Brain pericyte (primary cell): ENCODE results near the gene C2CD4B.

Experiments
- DNase-seq: peaks from one replicate; pipeline ENCODE4 v3.0.0-alpha.2; 2012; ENCODE audit warnings: low read depth, low spot score

The C2CD4B gene, protein sequence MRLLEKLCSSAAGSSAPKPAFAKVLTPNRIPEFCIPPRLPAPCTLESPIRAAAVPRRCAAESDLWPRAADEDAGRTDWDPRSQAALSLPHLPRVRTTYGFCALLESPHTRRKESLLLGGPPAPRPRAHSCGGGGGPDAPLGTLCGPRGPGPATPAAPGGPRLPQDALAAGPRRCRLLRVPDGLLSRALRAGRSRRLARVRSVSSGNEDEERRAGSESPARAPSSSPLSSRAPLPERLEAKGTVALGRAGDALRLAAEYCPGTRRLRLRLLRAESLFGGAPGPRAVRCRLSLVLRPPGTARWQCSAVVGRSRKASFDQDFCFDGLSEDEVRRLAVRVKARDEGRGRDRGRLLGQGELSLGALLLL

DNA sequence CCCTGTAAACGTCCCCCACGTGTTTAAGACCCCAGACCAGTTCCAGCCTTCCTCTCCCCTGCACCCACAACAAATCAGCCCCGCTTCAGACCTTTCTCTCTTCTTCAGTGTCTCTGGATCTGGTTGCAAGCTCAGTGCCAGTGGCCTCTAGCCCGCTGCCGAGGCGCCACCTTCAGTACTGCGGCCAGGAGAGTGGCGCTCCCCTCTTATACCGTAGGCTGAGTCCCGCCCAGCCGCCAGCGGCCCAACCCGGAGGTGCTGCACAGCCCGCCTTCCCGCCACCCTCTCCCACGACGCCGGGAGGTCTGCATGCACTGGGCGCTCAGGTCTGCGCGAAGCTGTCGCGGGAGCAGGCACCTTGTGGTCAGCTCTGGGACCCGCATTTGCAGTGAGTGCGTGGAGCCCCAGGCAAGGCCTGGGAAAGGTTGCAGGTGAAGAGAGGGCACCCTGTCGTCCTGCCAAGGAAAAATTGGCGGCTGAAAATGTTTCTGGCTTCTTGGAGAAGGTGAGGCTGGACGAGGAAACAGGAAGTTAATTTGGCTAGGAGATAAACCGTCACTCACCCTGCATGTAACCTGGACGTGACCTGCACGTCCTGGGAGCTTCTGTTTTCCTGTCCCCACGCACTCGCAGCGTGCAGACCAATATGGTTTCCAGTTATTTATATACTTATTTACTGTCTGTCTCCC lies at the start of gene C2CD4B:
TSS of gene C2CD4B (minus strand) at position 182 of the 689 bp plus-strand sequence. CDS start 301 bp downstream, outside the sequence.
- no peak for DNase-seq

DNA sequence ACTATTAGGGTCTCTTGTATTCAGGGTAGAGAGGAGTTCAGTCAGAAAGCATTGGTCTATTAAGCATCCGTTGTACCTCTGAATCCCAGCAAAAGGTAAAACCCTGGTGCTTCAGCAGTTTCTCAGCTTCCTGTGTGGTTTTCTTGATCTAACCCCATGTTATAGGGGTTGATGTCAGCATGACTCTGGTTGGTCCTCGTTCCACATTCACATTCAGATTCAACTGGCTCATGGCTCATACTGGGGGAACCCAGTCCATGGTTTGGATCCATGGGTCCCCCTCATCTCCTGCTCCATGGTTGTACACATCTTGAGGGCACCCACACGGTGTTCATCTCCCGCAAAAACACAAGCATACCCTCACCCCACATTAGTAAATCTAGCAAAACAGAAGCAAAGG lies 47.7 kb upstream of the C2CD4B start:
- DNase-seq: no peak

DNA sequence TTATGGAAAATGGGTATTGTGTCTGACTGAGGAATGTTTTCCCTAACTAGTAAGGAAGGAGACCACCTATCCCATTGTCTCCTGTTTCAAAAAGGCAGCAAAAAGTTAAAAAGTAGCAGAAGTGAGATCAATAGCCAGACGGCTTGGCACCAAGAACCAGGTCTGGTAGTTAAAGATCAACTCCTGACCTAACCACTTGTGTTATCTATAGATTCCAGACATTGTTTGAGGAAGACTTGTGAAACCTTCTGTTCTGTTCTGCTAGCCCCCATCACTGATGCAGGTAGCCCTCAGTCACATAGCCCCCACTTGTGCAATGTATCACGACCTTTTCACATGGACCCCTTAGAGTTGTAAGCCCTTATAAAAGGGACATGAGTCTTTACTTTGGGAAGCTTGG lies 46.3 kb upstream of the C2CD4B start:
- no peak for DNase-seq

DNA sequence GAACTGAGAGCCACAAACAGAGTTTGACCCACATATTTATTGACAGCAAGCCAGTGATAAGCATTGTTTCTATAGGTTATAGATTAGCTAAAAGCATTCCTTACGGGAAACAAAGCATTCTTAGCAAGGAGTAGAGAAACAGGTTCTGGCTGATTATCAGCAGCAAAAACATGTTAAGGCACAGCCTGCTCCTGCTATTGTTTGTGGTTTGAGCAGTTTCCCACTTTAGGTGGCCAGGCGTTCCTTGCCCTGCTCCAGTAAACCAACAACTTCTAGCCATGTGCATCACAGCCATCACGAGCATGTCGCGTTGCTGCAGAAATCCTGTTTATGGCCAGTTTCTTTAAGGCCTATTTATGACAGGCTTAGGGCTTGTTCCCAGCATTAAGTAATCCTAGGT lies 44.7 kb upstream of the C2CD4B start:
- no peak for DNase-seq

DNA sequence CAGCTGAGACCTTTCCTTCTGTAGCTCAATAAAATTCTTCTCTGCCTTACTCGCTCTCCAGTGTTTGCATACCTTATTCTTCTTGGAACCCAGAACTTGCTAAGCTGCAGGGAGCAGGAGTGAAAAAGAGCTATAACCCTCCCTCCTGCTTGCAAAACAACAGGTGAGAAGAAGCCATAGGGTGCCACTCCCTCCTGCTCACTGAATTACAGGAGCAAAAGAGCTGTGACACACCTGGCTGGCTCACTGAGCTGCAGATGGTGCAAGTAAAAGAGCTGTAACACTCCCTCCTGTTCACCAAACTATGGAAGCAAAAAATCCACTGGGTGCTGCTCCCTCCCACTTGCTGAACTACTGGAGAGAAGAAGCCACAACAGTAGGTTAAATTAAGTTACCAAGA lies 44.2 kb upstream of the C2CD4B start:
- DNase-seq: no peak

DNA sequence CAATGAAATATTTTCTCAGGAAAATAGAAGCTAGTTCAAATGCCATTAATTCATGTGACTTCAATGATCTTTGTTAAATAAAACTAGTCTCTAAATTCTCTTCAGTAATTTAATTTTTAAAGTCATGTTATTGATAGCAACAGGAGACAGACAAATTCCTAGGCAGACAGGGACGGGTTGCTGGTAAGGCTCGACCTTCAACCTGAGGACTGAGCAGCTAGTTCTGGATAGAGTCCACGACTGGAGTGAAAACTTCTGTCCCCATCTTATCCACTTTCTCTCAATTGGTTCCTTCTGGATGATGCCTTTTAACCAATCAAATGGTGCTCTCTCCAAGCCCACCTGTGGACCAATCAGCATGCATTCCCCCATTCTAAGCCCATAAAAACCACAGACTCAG lies 43.8 kb upstream of the C2CD4B start:
- DNase-seq: no peak

DNA sequence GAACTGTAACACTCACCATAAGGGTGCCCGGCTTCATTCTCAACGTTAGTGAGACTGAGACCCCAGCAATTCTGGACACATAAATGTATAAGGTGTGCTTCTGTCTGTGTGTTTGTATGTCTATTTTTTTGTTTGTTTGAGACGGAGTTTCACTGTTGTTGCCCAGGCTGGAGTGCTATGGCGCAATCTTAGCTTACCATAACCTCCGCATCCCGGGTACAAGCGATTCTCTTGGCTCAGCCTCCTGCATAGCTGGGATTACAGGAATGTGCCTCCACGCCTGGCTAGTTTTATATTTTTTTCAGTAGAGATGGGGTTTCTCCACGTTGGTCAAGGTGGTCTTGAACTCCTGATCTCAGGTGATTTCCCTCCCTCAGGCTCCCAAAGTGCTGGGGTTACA lies 43.3 kb upstream of the C2CD4B start:
- no peak for DNase-seq

DNA sequence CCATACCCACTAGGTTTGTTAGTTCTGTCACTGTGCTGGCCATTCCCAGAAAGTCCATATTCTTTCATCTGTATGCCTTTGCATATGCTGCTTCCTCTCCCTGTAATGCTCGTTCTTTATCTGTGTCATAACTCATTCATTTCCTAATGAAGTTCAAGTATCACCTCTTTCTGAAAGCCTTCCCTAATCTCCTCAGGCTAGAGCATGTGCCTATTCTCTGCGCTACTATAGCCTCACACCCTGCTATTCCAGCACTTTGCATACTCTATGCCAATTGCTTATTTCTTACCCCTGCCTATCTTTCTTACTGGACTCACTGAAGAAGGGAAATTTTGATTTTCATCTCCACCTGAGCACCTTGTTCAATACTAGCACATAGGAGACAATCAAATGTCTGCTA lies 25.6 kb upstream of the C2CD4B start:
- no peak for DNase-seq

DNA sequence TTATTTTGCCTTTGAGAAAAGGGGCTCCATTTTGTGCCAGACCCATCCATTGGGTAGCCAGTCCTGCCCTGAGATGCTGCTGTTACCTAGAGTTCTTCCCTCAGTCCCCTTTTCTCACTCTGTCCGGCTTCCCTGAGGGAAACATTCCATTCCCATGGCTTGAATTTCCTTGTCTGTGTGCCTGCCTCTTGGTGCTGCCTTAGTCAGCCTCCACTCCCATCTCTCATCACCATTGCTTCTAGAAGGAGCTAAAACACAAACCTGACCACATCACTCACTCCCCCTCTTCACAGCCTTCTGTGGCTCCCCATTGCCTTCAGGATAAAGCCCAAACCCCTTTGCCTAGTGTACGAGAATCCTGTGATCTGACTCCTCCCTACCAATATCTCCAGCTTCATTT lies 25.2 kb upstream of the C2CD4B start:
- DNase-seq: no peak

DNA sequence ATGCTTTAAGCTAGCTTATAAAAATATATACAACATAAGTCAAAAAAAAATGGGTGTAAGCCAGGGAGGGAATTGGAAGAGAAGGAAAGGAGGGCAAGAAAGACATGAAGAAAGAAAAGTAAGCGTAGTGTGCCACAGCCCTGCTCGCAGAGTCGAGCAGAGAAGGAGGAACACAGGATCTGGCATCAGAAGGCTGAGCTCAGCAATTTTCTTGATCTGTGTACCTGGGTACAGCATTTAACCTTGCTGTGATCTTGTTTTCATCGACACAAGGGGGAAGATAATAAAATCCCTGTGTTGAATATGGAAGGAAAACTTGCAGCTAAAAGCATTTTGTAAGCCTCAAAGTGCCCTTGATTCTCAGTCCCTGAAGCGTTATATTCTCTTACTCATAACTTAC lies 23.7 kb upstream of the C2CD4B start:
- no peak for DNase-seq

DNA sequence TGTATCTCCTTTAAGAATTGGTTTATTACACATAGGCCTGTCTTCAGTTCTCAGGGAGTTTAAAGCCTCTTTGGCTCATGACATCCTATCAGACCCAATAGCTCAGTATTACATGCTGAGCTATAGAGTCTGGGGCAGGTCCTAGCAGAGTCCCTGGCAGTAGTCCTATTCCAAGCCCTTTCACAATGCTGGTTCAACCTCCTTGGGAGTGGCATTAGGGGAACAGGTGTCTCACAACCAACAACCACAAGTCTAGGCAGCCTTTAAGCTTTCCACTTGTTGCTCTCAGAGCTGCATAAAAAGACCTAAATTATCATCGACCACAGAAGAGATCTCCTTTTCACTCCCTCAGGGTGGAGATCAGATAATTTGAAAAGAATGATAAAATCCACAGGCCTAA lies 22.8 kb upstream of the C2CD4B start:
- DNase-seq: no peak

DNA sequence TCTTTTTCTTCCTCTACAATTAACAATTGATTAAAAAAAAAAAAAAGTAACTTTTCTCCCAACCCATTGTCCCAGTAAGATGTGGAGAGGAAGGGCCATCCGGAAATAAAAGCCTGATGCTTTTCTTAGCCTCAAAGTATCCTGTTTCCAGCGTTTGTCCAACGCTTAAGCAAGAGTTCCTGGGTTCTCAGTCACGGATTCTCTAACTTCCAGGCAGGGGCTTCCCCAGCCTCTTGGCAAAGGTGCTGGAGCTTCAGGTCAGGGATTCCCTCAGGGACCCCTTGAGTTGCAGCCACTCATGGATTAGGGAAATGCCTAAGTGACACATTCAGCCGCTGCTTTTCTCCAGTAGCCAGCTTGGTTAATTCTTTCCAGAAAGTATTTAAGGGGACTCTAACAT lies 22.3 kb upstream of the C2CD4B start:
- DNase-seq: no peak

DNA sequence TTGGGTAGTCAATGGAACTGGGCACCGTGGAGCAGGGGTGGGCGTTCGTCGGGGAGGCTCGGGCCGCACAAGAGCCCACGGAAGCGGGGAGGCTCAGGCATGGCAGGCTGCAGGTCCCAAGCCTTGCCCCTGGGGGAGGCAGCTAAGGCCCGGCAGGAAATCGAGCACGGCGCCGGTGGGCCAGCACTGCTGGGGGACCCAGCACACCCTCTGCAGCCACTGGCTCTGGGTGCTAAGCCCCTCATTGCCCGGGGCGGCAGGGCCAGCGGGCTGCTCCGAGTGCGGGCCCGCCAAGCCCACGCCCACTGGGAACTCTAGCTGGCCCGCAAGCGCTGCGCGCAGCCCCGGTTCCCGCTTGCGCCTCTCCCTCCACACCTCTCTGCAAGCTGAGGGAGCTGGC lies 21.5 kb upstream of the C2CD4B start:
- DNase-seq: no peak

DNA sequence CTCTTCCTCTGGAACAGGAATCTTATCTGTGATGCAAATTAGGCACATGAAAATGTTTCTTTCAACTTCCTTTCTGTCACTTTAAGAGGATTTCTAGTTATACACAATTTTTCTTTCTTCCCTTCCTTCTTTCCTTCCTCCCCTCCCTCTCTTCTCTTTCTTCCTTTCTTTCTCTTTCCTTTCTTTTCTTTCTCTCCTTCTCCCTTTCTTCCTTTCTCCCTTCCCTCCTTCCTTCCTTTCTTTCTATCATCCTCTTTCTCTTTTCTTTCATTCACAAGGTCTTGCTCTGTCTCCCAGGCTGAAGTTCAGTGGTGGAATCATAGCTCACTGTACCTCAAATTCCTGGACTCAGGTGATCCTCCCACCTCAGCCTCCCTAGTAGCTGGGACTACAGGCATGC lies 18.0 kb upstream of the C2CD4B start:
- no peak for DNase-seq

DNA sequence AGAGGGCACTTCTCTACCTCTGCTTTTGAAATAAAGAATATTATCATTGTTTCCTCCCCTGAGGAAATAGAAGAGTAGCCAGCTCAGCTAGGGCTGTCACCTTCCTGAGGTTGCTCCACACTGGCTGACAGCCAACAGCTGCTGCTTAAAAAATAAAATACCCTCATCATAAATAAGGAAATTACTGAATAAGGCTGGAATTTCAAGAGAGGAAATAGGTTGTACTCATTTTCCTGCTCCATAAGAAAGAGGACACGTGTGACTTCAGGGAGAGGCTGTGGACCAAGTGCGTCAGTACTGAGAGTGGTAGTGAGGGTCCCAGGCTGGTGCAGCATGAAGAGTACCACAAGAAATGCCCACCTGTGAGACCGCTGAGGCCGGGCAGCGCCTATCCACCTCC lies 8.1 kb upstream of the C2CD4B start:
- no peak for DNase-seq

DNA sequence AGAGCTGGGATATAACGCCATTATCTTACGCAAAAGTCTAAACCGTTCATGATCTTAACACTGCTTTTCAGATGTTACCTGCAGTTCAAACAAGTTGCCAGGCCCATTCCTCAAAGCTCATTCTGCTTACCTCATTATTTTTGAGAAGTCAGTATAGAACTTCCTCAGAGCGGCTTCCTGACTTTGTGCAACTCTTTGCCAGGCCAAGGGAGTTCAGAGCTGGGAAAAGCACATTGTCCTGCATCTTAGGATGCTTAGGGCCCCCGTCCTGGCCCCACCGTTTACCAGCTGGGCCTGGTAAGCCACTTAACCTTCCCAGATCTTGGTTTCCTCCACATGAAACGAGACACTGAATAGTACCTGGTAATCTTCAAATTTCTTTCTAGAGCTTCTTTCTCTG lies 6.8 kb upstream of the C2CD4B start:
- DNase-seq: no peak

DNA sequence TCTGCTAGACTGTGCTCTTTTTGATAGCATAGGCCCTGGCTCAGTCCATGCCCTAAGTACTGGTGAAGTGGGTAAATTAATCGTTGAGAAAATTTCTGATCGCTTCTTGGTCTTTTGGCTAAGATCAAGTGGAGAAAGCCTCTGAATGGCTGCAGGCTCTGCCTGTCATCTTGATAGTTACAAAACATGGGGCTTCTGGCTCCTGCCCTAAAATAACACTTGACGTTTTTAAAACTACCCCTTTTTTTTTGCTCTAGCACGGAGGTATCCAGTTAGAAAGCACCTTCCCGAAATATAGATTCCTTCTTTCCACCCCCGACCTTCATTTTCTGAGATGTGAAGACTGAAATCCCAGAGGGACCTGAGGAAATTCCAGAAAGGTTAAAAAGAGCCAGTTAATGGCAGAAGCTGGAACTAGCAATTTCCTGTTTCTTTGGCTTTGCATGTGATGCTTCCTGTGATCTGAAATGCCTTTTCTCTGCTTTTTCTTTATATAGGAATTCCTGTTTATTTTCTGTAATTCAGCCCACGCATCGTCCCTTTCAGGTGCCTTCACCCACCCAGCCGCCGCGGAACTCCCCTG lies 799 bp upstream of the C2CD4B start:
- DNase-seq: no peak

DNA sequence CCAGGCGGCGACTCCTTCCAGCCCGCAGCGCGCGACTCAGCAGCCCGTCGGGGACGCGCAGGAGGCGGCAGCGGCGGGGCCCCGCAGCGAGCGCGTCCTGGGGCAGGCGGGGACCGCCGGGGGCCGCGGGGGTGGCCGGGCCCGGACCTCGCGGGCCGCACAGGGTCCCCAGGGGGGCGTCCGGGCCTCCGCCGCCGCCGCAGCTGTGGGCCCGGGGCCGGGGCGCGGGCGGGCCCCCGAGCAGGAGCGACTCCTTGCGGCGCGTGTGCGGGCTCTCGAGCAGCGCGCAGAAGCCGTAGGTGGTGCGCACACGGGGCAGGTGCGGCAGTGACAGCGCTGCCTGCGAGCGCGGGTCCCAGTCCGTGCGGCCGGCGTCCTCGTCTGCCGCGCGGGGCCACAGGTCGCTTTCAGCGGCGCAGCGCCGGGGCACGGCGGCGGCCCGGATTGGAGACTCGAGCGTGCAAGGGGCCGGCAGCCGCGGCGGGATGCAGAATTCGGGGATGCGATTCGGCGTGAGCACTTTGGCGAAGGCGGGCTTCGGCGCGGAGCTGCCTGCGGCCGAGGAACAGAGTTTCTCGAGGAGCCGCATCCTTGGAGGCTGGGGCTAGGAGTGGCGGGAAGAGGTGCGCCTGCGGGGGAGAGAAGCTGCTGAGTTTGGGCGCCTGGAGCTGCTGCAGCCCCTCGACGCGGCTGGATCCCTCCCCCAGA lies 535 bp downstream of the C2CD4B start:
- no peak for DNase-seq

DNA sequence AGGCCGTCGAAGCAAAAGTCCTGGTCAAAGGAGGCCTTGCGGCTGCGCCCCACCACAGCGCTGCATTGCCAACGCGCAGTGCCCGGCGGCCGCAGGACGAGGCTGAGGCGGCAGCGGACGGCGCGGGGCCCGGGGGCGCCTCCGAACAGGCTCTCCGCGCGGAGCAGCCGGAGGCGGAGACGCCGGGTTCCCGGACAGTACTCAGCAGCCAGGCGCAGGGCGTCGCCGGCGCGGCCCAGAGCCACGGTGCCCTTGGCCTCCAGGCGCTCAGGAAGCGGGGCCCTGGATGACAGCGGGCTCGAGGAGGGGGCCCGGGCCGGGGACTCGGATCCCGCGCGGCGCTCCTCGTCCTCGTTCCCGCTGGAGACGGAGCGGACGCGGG lies 1.1 kb downstream of the C2CD4B start:
- no peak for DNase-seq

DNA sequence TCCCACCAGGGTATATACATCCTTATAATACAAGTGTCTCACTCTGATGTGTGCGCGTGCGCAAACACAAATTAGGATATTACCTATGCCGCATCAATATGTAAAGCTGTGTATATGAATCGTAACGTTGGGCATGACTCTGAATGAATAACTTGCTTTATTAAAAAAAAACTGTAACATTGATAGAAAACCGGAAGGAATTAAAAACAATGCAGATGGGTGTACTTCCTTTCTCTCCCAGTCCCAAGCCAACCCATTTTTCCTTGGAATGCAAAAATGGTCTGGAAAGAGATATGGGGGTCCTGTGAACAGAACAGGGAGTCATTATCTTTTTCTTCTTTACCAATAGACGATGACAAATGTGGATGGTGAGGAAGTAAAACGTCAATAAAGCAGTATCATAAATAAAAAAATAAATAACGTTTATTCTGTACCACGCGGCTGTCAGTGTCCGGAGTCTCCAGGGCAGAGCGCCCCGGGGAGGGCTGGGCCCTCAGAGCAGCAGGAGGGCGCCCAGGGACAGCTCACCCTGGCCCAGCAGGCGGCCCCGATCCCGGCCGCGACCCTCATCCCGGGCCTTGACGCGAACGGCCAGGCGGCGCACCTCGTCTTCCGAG lies 1.6 kb downstream of the C2CD4B start:
- no peak for DNase-seq

DNA sequence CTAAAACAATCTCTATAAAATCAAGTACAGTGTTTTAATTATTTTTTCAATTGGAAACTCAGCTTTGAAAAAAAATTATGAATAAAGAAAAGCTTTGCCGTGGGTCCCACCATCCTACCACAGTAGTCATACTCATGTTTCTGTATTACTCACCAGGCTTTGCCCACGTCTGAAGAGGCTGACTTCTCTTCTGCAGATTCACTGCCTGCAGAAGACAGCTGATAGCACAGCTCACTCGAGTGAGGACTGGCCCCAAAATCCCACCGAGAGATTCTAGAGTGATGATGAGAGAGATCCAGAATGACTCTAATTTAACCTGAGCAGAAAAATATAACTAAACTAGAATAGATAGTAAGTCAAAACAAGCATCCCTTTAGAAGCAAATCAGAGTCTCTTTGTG lies 11.9 kb downstream of the C2CD4B start:
- no peak for DNase-seq

DNA sequence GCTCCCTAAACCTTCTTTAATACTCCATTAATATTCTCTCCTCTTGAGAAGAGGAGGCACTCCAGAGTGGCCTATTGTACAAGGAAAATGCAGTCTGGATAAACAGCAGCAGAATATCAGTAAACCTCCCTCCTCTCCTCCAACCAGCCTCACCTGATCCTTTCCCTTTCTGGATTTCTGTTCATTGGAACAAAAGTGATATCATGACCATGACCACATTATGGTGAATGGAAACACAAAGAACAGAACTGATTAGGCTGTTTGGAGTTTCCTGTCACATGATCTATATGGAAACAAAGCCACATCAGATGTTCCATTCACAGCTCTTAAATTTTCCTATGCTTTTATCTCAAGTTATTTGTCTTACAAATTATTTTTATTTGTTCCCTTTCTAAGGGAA lies 14.6 kb downstream of the C2CD4B start:
- DNase-seq: no peak
